ENCODE data around the gene ADAM19.

ADAM19 gene

GRCh38 chr5:157574456-157575380 lies 857 bp downstream of the ADAM19 start:
- Histone ChIP-seq H2AFZ (ENCODE audit: low read length, unreplicated experiment) (peak overlapping the region; percentile 73), H3K27ac (ENCODE audit: low read depth, low read length) (no peak overlapping the region), H3K4me3 (ENCODE audit: low read depth, low read length) (peak overlapping the region; percentile 78), H3K27me3 (ENCODE audit: insufficient read depth, low read length) (no peaks in the 10 kb centered on the region), H3K4me1 (ENCODE audit: control insufficient read depth, insufficient read depth, low read length, unreplicated experiment) (peaks cover 10% of the 10 kb centered on the region), H3K36me3 (ENCODE audit: insufficient read depth, low read length) (no peaks in the 10 kb centered on the region), H3K79me2 (ENCODE audit: control insufficient read depth, insufficient read depth, low read length, unreplicated experiment) (peaks cover 6% of the 10 kb centered on the region)

GRCh38 chr5:157571357-157571827 lies 4.2 kb downstream of the ADAM19 start:
- Histone ChIP-seq H3K27ac (ENCODE audit: low read depth, low read length) (no peak overlapping the region), H3K4me1 (ENCODE audit: control insufficient read depth, insufficient read depth, low read length, unreplicated experiment) (peaks cover 10% of the 10 kb centered on the region), H3K27me3 (ENCODE audit: insufficient read depth, low read length) (no peaks in the 10 kb centered on the region), H3K4me3 (ENCODE audit: low read depth, low read length) (no peak overlapping the region), H2AFZ (ENCODE audit: low read length, unreplicated experiment) (no peak overlapping the region), H3K36me3 (ENCODE audit: insufficient read depth, low read length) (no peaks in the 10 kb centered on the region), H3K79me2 (ENCODE audit: control insufficient read depth, insufficient read depth, low read length, unreplicated experiment) (peaks cover 6% of the 10 kb centered on the region)

GRCh38 chr5:157570531-157571200 lies 4.9 kb downstream of the ADAM19 start:
- peaks cover 7% of the 10 kb centered on the region for H3K4me1 ChIP-seq (ENCODE audit: control insufficient read depth, insufficient read depth, low read length, unreplicated experiment)
- H3K27me3 ChIP-seq (ENCODE audit: insufficient read depth, low read length), result no peaks in the 10 kb centered on the region
- no peak overlapping the region for H3K27ac ChIP-seq (ENCODE audit: low read depth, low read length)
- no peak overlapping the region for H2AFZ ChIP-seq (ENCODE audit: low read length, unreplicated experiment)
- H3K4me3 ChIP-seq (ENCODE audit: low read depth, low read length), result no peak overlapping the region
- H3K79me2 ChIP-seq (ENCODE audit: control insufficient read depth, insufficient read depth, low read length, unreplicated experiment), result peaks cover 6% of the 10 kb centered on the region
- H3K36me3 ChIP-seq (ENCODE audit: insufficient read depth, low read length), result no peaks in the 10 kb centered on the region

GRCh38 chr5:157568720-157569119 lies 6.9 kb downstream of the ADAM19 start:
- no peaks in the 10 kb centered on the region for H3K27me3 ChIP-seq (ENCODE audit: insufficient read depth, low read length)
- no peak overlapping the region for H2AFZ ChIP-seq (ENCODE audit: low read length, unreplicated experiment)
- no peaks in the 10 kb centered on the region for H3K36me3 ChIP-seq (ENCODE audit: insufficient read depth, low read length)
- H3K4me3 ChIP-seq (ENCODE audit: low read depth, low read length), result no peak overlapping the region
- H3K27ac ChIP-seq (ENCODE audit: low read depth, low read length), result no peak overlapping the region
- H3K4me1 ChIP-seq (ENCODE audit: control insufficient read depth, insufficient read depth, low read length, unreplicated experiment), result peaks cover 8% of the 10 kb centered on the region
- no peaks in the 10 kb centered on the region for H3K79me2 ChIP-seq (ENCODE audit: control insufficient read depth, insufficient read depth, low read length, unreplicated experiment)

- peaks cover 13% of the 10 kb centered on the region for H3K4me1 ChIP-seq (ENCODE audit: control insufficient read depth, insufficient read depth, low read length, unreplicated experiment)
- H3K79me2 ChIP-seq (ENCODE audit: control insufficient read depth, insufficient read depth, low read length, unreplicated experiment), result no peaks in the 10 kb centered on the region
- no peak overlapping the region for H2AFZ ChIP-seq (ENCODE audit: low read length, unreplicated experiment)
- H3K27me3 ChIP-seq (ENCODE audit: insufficient read depth, low read length), result no peaks in the 10 kb centered on the region
- no peak overlapping the region for H3K27ac ChIP-seq (ENCODE audit: low read depth, low read length)
- no peak overlapping the region for H3K4me3 ChIP-seq (ENCODE audit: low read depth, low read length)
- H3K36me3 ChIP-seq (ENCODE audit: insufficient read depth, low read length), result no peaks in the 10 kb centered on the region
Measured at GRCh38 chr5:157568222-157568621, 7.4 kb downstream of the ADAM19 start.

GRCh38 chr5:157566902-157567489 lies 8.6 kb downstream of the ADAM19 start:
- Histone ChIP-seq H3K36me3 (ENCODE audit: insufficient read depth, low read length) (no peaks in the 10 kb centered on the region), H3K4me1 (ENCODE audit: control insufficient read depth, insufficient read depth, low read length, unreplicated experiment) (peaks cover 18% of the 10 kb centered on the region), H2AFZ (ENCODE audit: low read length, unreplicated experiment) (no peak overlapping the region), H3K4me3 (ENCODE audit: low read depth, low read length) (no peak overlapping the region), H3K27me3 (ENCODE audit: insufficient read depth, low read length) (no peaks in the 10 kb centered on the region), H3K27ac (ENCODE audit: low read depth, low read length) (no peak overlapping the region), H3K79me2 (ENCODE audit: control insufficient read depth, insufficient read depth, low read length, unreplicated experiment) (no peaks in the 10 kb centered on the region)

- Histone ChIP-seq H3K79me2 (ENCODE audit: control insufficient read depth, insufficient read depth, low read length, unreplicated experiment) (no peaks in the 10 kb centered on the region), H3K27me3 (ENCODE audit: insufficient read depth, low read length) (no peaks in the 10 kb centered on the region), H3K4me3 (ENCODE audit: low read depth, low read length) (peak overlapping the region; percentile 16; the same call in 1 of the 2 replicates), H2AFZ (ENCODE audit: low read length, unreplicated experiment) (no peak overlapping the region), H3K4me1 (ENCODE audit: control insufficient read depth, insufficient read depth, low read length, unreplicated experiment) (peaks cover 31% of the 10 kb centered on the region), H3K36me3 (ENCODE audit: insufficient read depth, low read length) (no peaks in the 10 kb centered on the region), H3K27ac (ENCODE audit: low read depth, low read length) (no peak overlapping the region)
Measured at GRCh38 chr5:157563929-157564716, 11.5 kb downstream of the ADAM19 start.

GRCh38 chr5:157563373-157563928 lies 12.1 kb downstream of the ADAM19 start:
- no peaks in the 10 kb centered on the region for H3K79me2 ChIP-seq (ENCODE audit: control insufficient read depth, insufficient read depth, low read length, unreplicated experiment)
- H3K27ac ChIP-seq (ENCODE audit: low read depth, low read length), result no peak overlapping the region
- no peaks in the 10 kb centered on the region for H3K36me3 ChIP-seq (ENCODE audit: insufficient read depth, low read length)
- peaks cover 38% of the 10 kb centered on the region for H3K4me1 ChIP-seq (ENCODE audit: control insufficient read depth, insufficient read depth, low read length, unreplicated experiment)
- H2AFZ ChIP-seq (ENCODE audit: low read length, unreplicated experiment), result no peak overlapping the region
- H3K4me3 ChIP-seq (ENCODE audit: low read depth, low read length), result peak overlapping the region; percentile 16; the same call in 1 of the 2 replicates
- H3K27me3 ChIP-seq (ENCODE audit: insufficient read depth, low read length), result no peaks in the 10 kb centered on the region

GRCh38 chr5:157562111-157562581 lies 13.4 kb downstream of the ADAM19 start:
- Histone ChIP-seq H3K36me3 (ENCODE audit: insufficient read depth, low read length) (no peaks in the 10 kb centered on the region), H3K27ac (ENCODE audit: low read depth, low read length) (no peak overlapping the region), H3K27me3 (ENCODE audit: insufficient read depth, low read length) (no peaks in the 10 kb centered on the region), H3K79me2 (ENCODE audit: control insufficient read depth, insufficient read depth, low read length, unreplicated experiment) (no peaks in the 10 kb centered on the region), H3K4me1 (ENCODE audit: control insufficient read depth, insufficient read depth, low read length, unreplicated experiment) (peaks cover 46% of the 10 kb centered on the region), H3K4me3 (ENCODE audit: low read depth, low read length) (no peak overlapping the region), H2AFZ (ENCODE audit: low read length, unreplicated experiment) (no peak overlapping the region)

GRCh38 chr5:157561110-157561509 lies 14.5 kb downstream of the ADAM19 start:
- H3K4me1 ChIP-seq (ENCODE audit: control insufficient read depth, insufficient read depth, low read length, unreplicated experiment), result peaks cover 46% of the 10 kb centered on the region

More at GRCh38 chr5:157561110-157561509, 14.5 kb downstream of the ADAM19 start:
- H3K4me3 ChIP-seq (ENCODE audit: low read depth, low read length), result no peak overlapping the region
- H3K27me3 ChIP-seq (ENCODE audit: insufficient read depth, low read length), result no peaks in the 10 kb centered on the region
- no peak overlapping the region for H3K27ac ChIP-seq (ENCODE audit: low read depth, low read length)
- no peaks in the 10 kb centered on the region for H3K36me3 ChIP-seq (ENCODE audit: insufficient read depth, low read length)
- H3K79me2 ChIP-seq (ENCODE audit: control insufficient read depth, insufficient read depth, low read length, unreplicated experiment), result no peaks in the 10 kb centered on the region
- H2AFZ ChIP-seq (ENCODE audit: low read length, unreplicated experiment), result no peak overlapping the region

Measured in ACC112 (cell line).